Measurements from ENCODE around the gene PACS2.

The PACS2 gene

DNA sequence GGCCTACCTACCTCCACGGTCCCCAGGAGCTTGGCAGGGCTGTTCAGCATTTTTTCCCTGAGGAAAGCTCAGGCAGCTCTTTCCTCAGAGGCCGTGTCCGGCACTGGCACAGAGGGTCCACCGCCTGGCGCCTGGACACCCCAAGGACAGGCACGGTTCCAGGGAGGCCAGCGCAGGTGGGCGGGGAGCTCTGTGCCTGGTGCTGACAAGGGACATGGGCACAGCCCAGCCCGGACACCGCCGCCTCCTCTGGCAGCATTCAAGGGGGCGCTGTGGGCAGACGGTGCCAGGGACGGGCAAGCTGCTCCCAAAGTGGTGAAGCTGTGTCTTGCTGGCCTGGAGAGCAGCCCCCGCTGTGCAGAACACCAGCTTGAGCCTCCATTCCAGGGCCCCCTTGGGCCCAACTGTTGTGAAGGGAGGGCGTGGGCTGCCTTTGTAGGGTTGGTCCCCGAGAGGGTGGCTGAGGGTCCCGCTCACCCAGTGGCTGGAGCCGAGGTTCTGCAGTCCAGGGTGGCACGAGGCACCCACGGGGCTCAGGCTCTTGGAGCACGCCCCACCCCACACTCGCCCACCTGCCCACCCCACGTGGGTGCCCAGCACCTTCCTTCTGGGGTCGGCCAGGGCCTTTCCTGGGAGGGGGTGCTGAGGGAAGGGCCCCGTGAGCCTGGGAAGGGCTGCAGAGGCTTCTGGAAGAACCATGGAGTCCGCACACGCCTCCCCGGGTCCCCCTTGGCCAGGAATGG, 54.5 kb downstream of the PACS2 start:
- no peak for TF ChIP-seq CTCF (IDR thresholded peaks at IDR 0.05; ENCODE audit: extremely low read depth, missing control alignments)
- no peak for DNase-seq (ENCODE audit: low spot score)

- TF ChIP-seq CTCF (IDR thresholded peaks at IDR 0.05; ENCODE audit: extremely low read depth, missing control alignments), result no peak
- DNase-seq (ENCODE audit: low spot score), result no peak
These were observed 55.1 kb downstream of the PACS2 start for GRCh38 chr14:105369653-105370040.

DNA sequence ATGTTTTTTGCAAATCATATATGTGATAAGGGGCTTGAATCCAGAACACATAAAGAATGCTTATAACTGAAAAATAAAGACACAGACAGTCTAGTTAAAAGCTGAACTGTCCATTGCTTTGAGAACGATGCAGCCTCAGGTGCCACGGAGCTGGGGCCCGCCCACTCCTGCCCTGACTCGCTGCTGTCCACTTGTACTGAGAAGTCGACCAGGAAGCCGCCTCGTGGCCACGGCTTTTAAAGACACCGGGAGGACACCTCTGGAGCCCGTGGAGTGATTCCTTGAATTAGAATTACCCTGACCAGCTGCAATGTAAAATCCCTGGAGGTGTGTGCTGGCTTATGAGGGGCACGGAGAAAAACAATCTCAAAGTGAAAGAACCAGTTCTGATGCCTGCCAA, 59.8 kb downstream of the PACS2 start:
- no peak for TF ChIP-seq CTCF (IDR thresholded peaks at IDR 0.05; ENCODE audit: extremely low read depth, missing control alignments)
- DNase-seq (ENCODE audit: low spot score), result no peak

DNA sequence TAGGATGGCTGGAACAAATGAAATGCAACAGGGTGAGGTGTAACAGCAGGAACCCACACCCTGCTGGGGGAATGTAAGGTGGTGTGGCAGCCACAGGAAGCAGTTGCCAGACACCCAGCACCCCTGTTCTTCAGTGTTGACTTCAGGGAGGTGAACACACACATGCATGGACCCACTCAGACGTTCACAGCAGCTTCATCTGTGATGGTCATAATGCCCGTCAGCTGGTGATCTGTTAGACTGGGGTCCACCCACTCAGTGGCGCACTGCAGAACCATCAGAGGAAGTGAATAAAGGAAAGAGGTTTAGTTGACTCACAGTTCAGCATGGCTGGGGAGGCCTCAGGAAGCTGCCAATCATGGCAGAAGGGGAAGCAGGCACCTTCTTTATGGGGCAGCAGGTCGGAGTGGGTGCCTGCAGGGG, 61.1 kb downstream of the PACS2 start:
- DNase-seq (ENCODE audit: low spot score), result no peak
- TF ChIP-seq CTCF (IDR thresholded peaks at IDR 0.05; ENCODE audit: extremely low read depth, missing control alignments), result no peak

DNA sequence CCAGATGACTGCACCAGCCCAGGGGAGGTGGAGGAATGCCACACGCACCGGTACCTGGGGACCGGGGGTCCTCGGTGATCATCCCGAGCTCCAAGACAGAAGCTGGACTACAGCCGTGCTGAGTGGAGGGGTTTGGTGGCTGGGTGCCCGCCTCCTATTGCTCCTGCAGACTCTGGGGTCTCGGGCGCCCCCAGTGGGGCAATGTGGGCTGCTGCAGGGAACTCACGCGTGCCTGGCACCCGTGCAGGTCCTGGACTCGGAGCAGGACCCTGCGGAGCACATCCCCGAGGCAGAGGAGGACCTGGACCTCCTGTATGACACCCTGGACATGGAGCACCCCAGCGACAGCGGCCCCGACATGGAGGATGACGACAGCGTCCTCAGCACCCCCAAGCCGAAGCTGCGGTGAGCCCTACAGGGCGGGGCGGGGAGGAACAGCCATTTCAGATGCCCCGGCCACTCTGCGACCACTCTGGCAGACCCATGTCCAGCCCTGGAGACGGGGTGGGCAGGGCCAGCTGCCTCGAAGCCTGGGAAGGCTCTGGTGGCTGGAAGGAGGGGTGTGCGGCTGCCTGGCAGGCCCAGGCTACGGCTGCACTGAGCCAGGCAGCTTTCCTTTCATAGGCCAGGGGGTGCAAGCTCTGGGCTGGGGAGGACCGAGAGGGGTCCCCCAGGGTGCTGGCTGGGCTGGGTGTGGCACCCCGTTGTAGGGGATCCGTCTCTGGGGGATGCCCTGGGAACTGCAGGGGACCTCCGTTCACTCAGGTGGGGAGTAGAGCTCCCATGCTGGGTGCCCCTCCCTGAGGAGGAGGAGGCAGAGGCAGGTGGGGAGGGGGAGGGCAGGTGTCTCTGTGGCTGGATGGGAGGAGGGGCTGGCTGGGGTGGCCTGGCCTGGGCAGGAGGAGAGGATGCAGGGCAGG, 62.2 kb downstream of the PACS2 start:
- no peak for DNase-seq (ENCODE audit: low spot score)
- TF ChIP-seq CTCF (IDR thresholded peaks at IDR 0.05; ENCODE audit: extremely low read depth, missing control alignments), result no peak

DNA sequence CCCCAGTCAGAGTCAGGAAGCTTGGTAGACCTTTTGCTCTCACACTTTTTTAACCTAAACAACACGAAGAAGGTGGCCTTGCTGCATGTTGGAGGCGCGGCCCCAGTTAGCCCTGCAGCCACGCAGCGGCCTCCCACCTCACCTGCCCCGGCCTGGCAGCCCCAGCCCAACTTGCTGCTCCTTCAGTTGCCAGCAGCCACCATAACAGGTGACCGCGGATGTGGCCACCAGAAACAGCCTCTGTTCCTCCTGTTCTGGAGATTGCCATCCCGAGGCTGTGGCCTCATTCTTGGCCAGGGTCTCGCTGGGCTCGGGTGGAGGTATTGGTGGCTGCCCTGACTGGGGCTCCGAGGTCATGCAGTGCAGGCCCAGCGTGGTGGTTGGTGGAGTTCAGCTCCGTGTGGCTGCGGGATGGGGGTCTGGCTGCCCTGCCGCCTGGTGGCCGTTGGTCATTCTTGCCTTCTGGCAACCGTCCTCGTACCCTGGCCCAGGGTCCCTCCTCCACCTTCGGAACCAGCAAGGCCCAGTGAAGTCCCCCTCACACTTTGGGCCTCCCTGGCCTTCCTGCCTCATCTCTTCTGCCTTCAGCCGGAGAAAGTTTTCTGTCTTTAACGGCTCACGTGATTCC, 63.1 kb downstream of the PACS2 start:
- TF ChIP-seq CTCF (IDR thresholded peaks at IDR 0.05; ENCODE audit: extremely low read depth, missing control alignments), result no peak
- no peak for DNase-seq (ENCODE audit: low spot score)

DNA sequence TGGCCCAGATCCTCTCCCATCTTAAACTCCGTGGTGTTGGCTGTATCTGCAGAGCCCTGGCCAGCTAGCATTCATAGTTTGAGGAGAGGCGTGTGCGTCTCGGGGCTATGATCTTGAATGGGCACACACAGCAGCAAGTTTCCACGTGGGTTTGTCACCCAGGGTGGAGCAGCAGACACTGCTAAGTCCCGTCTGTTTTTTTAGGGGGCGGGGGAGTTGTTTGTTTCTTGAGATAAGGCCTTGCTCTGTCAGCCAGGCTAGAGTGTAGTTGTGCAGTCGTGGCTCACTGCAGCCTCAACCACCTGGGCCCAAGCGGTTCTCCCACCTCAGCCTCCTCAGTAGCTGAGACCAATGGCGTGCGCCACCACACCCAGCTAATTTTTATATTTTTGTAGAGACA, 63.7 kb downstream of the PACS2 start:
- no peak for DNase-seq (ENCODE audit: low spot score)
- no peak for TF ChIP-seq CTCF (IDR thresholded peaks at IDR 0.05; ENCODE audit: extremely low read depth, missing control alignments)
